ENCODE data around the gene ELK3.

The ELK3 gene

GRCh38 chr12:96260644-96261043 is 66.5 kb downstream of the ELK3 start:
- no peak for DNase-seq

DNA sequence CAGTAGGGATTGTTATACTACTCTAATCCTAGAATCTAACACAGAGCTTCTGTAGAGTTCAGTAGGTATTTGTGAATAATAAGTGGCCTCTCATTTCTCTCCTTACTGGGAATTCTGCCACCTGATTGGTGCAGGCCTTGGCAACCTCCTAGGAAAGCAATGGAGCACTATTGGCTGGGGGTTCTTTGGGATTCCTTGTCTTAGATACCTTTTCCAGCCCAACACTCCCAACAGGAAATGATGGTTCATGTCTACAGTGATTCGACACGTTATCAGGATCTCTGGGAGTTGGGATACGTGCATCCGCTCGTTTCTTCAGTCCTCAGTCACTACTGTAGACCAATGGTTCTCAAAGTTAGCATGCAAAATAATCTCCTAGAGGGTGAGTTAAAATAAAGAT is 67.4 kb downstream of the ELK3 start:
- DNase-seq, result no peak

DNA sequence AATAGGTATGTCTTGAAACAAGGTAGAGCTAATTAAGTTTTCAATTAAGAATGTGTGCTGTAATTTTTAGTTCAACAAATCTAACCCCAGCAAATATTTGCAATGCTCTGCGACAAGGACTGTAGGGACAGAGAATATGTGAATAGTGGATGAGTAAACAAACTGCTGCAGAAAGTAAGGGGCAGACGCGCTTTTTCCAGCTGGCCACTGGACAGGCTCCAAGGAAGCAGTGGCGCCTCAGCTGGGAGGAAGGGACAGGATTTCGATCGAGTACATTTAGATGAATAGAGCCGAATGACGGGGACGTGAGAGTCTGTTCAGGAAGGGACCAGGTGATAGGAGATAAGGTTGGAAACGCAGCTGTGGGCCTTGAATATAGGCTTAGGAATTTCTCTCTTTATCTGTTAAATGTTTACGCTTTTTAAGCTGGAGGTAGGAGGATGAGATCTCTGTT is 69.3 kb downstream of the ELK3 start:
- DNase-seq, result no peak

- DNase-seq, result no peak
Observed at GRCh38 chr12:96265400-96265799, 71.2 kb downstream of the ELK3 start.

DNA sequence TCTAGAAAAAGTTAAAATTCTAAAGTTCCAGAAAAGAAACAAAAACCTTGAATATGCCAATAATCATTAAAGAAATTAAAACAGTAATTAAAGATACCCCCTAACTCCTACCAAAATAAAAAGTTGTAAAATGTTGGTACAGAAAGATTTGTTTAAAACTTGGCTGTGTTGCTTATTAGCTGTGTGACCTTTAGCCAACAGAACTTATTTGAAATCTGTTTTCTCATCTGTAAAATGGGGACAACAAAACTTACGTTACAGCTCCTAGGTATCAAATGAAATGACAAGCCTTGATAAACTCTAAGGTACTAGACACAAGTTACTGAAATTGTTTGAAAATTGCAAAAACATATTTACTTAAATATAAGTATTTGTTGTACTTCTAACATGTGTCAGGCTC is 71.7 kb downstream of the ELK3 start:
- DNase-seq, result no peak

DNA sequence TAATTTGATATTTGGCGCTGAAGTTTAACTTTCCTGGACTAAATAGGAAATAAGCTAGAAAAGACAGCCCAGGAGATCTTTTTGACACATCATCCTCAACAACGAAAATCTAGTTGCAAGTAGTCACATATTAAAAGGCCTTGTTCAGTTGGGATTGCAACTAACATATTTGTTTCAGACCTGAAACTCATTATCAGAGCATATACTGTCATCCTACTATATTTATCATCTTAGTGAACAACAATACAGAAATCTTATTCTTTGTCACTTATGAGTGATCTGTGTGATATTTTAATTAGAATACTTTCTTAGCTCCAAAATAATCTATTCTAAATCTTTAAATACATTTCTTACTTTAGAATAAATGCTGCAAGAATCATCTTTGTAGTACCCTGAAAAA is 72.1 kb downstream of the ELK3 start:
- no peak for DNase-seq

- DNase-seq, result no peak
Observed at GRCh38 chr12:96271469-96272199, 77.5 kb downstream of the ELK3 start.

DNA sequence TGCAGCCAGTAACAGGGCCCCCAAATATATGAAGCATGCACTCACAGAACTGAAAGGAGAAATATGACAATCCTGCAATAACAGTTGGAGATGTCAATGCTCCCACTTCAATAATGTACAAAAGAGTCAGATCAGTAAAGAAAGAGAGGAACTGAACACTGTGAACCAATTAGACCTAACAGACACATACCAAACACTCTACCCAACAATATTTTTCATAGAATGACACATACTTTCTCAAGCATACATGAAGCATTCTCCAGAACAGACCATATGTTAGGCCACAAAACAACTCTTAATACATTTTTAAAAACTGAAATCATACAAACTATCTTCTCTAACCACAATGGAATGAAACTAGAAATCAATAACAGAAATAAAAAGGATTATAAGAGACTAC is 80.2 kb downstream of the ELK3 start:
- DNase-seq, result no peak

GRCh38 chr12:96285158-96285557 is 91.0 kb downstream of the ELK3 start:
- no peak for DNase-seq

GRCh38 chr12:96289067-96289466 is 94.9 kb downstream of the ELK3 start:
- no peak for DNase-seq

DNA sequence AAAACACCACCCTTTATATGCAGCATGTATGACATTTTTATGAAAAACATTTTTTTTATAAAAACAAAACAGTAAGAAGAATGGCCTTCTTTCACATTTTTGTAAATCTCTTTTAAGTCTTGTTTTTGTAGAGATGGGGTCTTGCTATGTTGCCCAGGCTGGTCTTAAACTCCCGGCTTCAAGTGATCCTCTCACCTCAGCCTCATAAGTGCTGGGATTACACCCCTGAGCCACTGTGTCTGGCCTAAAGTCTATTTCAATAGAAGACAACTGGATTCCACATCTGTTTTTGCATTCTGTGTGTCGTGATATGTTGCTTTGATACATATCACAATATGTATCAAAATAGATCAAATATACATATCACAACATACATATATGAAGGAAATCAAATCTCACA is 98.9 kb downstream of the ELK3 start:
- DNase-seq, result no peak

- no peak for DNase-seq
Observed at GRCh38 chr12:96294831-96295230, 100.7 kb downstream of the ELK3 start.

DNA sequence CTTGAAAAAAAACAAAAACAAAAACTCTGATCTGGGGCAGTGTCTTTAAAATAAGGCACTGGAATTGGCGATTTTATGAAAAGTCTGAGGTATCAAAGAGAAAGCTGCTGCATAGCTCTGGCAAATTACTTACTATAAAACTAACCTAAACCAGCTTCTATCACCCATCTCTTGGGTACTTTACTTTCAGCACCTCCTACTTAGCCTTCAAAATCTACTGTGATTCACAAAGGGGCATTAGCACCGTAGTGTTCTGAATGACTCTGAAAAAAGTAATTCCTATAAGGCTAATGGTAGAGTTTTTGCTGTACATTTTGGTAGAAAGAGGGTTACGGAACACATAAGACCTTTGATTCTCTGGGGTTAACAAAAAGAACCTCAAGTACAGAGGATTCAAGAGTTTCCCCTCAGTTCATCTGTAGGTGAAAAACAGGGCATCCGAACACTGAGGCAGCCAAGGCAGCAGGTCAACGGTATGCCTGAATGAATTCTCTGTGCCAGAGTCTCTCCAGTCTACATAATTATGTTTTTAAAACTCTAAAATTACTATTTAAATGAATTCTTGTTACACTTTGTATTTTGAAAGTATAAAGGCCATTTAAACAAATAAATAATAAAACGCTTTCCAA is 101.5 kb downstream of the ELK3 start:
- no peak for DNase-seq

- DNase-seq, result no peak
Observed at GRCh38 chr12:96297504-96297903, 103.3 kb downstream of the ELK3 start.

GRCh38 chr12:96300064-96300463 is 105.9 kb downstream of the ELK3 start:
- no peak for DNase-seq

DNA sequence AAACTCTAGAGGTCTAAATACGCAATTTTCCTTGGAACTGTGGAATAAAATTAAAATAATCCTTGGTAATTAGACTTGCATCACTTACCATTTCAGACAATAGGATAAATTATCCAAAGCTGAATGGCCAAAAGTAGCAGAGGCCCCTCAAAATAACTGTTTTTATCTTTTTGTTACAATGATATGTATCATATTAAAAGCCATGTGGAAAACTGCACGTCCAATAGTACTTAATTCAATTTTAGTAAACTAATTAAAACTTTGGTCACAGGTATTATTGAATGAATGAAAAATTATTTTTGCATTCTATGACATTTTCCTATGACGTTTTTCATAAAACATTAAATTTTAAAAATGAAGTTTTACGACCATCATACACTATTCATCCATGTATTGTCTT is 107.6 kb downstream of the ELK3 start:
- DNase-seq, result no peak

DNA sequence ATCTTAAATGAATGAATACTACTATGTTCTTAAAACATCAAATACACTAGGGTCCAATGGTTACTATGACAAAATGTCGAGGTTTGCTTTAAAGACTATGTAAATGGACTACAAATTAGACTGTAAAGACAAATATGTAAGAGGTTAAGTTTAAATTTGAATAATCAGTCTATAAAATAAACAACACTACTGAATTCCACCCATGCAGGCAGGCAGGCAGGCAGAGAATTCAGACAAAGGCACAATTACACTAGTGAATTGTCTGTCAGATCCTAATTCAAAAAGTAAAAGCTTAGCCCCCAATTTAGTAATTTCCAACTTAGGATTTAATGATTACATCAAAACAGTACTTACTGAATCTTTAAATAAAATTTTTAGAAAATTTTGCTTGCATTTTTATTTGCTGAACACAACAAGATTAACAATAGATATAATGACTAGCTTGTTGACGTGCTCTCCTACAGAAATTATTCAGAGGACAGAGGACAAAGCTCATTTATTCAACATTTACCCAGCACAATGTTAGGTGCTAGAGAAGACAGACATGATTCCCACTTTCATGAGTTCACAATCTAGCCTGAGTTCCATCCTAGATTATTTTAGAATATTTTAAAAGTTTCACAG is 108.6 kb downstream of the ELK3 start:
- DNase-seq, result no peak

GRCh38 chr12:96303653-96304052 is 109.5 kb downstream of the ELK3 start:
- no peak for DNase-seq

DNA sequence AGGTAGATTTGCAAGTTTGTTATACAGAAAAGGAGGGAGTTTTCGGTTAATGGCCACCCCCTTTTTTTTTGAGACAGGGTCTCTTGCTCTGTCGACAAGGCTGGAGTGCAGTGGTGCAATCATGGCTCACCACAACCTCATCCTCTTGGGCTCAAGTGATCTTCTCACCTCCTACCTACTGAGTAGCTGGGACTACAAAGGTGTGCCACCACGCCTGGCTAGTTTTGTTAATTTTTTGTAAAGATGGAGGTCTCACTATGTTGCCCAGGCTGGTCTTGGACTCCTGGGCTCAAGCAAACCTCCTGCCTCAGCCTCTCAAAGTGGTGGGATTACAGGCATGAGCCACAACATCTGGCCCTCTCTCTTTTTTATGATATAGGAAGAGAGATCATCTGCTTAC is 111.5 kb downstream of the ELK3 start:
- no peak for DNase-seq

DNA sequence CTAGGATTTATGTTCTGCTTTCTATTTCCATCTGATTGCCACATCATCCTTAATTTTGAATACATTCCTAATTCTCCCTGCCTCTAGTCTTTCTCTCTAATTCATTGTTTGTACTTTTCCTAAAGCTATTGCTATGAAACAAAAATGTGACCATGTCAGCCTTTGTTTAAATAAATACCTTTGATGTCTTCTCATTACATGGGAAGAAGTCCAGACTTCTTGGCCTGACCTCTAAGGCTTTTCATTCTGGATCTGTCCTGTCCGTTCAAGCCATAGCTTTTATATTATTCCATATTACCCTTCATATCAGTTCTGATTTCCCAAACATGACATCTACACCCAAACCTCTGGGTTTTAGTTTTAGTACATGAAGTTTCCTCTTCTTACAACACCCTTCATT is 114.7 kb downstream of the ELK3 start:
- DNase-seq, result no peak

- no peak for DNase-seq
Observed at GRCh38 chr12:96310067-96310466, 115.9 kb downstream of the ELK3 start.

- DNase-seq, result no peak
Observed at GRCh38 chr12:96311191-96311590, 117.0 kb downstream of the ELK3 start.

DNA sequence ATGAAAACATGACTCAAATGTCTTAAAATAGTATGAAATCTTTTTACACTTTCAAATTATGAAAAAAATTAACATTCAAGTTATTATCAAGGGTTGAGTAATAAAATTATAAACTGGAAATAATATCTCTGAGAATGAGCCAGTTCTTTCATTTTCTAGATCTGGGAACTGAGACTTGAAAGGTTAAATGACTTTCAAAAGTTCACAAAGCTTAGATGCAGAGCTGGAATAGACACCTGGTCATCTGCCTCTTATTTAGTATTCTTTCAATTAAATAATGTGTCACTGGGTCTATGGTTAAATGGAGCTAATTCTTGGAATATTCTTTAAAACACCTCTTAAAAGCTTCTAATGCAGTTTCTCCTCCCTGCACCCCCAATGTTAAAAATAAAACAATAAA is 119.4 kb downstream of the ELK3 start:
- no peak for DNase-seq

DNA sequence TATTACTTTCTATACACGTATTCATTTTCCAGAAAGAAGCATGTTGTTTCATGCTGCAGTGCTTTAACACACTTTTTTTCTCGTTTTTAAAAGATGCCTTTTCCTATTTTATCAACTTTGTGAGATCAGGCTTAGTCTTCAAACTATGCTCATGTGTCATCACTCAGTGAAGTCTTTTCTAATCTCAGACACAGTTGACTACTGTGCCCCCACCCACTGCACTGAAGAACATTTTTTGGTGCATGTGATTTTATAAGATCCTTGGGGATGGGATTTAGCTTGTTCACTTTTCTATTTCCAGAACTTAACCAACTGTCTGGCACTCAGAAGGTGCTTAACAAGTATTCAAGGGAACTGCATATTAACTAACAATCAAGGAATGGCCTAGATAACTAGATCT is 120.5 kb downstream of the ELK3 start:
- DNase-seq, result no peak
